GM21825 (cell line): Measurements from ENCODE around the gene HJURP.

Experiments
- ATAC-seq: cut with Tn5 transposase; IDR thresholded peaks from one replicate; pipeline ENCODE4 v1.9.1; 2021; ENCODE audit warnings: mild to moderate bottlenecking, moderate library complexity; ENCODE audit not compliant: unreplicated experiment

HJURP gene

GRCh38 chr2:233815861-233816260, 38.5 kb downstream of the HJURP start:
- no peak for ATAC-seq

DNA sequence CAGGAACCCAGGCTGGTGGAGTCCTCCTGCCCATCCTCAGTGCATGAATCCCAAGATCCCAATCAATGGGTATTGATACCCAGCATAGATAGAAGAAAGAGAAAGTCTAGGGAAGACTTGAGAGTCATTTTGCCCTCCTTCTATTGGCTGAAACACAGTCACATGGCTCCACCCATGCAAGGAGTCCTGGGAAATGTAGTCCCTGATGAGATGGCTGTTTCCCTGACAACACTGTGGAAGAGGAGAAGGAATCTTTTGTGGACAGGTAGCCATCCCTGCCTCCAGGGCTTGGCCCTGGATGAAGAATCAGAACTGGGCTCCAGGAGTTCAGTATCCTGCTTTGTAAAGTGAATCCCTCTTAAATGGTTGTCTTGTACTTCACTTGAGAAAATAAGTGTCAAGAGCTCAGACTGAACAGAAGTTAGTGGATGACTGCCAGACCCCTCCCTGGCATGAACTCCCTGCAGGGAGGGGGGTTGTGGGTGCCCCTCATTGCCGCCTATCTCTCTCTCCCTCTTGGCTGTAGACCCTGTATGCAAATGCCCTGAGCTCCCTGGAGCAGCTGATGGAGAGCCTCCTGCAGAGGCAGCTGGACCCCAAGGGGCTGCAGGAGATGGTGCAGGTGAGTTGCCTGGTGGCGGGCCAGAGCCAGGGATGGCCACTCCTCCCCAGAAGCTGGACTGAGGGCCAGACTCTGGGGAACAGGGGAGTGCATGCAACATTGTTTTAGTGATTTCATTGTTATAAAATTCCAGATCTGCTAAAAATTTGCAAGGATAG, 40.1 kb downstream of the HJURP start:
- ATAC-seq, result no peak

GRCh38 chr2:233813236-233814055, 40.9 kb downstream of the HJURP start:
- no peak for ATAC-seq

DNA sequence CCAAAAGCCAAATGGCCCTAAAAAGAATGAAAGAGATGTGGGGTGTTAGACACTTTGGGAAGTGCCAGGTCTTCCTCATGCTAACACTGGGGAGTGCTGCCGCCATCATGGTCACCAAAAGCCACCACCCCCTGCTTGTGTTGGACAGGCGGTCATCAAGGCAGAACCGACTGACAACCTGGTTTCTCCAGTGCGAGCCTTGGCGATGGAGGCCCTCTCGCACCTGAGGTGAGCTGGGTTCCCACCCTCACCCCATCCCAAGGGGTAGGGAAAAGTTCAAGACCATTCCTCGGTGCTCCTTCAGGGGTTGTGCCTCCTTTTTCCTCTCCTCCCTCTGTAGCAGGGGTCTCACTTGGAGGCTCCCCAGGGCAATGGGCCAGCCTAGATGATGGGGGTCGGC, 42.6 kb downstream of the HJURP start:
- ATAC-seq, result no peak

- ATAC-seq, result no peak
Measured at GRCh38 chr2:233811087-233811486, 43.2 kb downstream of the HJURP start.

DNA sequence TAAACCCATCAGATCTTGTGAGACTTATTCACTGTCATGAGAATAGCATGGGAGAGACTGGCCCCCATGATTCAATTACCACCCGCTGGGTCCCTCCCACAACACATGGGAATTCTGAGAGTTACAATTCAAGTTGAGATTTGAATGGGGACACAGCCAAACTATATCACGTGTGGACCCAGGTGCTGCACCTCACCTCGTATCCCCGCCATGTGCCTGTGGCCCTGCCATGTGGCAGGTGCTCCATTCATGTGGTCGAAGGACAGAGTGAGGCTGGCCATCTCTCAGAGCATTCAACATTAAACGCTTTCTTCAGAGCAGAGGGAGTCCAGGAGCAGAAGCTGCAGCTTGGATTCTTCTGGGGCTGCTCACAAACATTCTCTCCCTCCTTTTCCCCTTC, 44.0 kb downstream of the HJURP start:
- ATAC-seq, result no peak

GRCh38 chr2:233807966-233808935, 46.1 kb downstream of the HJURP start:
- ATAC-seq, result no peak

DNA sequence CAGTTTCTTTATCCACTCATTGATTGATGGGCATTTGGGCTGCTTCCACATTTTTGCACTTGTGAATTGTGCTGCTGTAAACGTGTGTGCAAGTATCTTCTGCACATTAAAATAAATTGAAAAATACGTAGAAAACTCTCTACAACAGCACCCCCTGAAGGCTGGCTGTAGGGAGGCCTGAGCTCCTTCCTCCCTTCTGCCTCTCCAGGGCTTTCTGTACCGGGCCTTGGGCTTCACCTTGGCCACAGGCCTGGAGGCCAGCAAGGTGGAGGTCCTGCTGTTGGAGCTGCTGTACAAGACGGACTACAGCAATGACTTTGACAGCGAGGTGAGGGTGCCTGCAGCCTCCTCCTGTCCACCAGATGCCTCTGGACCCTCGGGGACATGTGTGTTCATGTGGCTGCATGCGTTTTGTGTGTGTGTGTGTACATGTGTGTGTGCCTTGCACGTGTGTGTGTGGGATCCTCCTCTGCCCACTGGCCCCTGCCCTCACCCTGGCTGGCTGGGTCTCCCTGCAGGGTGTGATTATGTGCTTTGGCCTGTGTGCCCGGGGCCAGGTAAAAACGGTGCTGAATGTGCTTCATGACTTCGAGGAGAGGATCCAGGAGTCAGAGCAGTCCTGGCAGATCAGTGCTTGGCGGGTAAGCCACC, 47.0 kb downstream of the HJURP start:
- no peak for ATAC-seq

- no peak for ATAC-seq
Measured at GRCh38 chr2:233803994-233804393, 50.3 kb downstream of the HJURP start.

GRCh38 chr2:233803292-233803911, 50.9 kb downstream of the HJURP start:
- no peak for ATAC-seq

DNA sequence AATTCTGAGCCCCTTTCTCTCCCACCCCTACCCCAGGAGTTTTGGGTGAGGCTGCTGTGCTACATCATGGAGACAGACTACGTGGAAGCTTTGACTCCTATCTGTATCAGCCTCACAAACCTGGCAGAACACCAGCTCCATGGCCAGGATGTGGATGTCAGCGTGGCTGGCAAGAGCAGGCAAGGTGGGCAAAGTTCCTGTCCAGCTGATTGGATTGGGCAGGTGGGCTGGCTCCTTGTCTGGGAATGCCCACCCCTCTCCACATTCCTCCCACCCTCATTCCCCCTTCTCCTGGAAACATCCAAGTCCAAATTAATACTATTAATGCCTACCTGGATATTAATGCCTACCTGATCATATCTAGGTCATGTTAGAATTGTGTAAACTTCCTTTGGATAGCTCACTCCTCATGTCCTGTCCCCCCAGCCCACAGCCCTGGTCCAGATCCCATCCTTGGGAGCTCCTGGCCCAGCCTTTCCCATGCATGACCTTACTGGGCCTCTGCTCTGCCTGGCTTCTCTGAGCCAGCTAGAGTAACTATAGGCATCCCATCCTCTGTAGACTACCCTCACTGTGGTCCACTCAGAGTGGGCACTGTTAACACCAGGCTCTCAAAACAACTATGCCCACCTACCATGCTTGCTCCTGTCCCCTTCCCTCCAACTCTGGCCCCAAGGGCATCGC, 52.1 kb downstream of the HJURP start:
- no peak for ATAC-seq

DNA sequence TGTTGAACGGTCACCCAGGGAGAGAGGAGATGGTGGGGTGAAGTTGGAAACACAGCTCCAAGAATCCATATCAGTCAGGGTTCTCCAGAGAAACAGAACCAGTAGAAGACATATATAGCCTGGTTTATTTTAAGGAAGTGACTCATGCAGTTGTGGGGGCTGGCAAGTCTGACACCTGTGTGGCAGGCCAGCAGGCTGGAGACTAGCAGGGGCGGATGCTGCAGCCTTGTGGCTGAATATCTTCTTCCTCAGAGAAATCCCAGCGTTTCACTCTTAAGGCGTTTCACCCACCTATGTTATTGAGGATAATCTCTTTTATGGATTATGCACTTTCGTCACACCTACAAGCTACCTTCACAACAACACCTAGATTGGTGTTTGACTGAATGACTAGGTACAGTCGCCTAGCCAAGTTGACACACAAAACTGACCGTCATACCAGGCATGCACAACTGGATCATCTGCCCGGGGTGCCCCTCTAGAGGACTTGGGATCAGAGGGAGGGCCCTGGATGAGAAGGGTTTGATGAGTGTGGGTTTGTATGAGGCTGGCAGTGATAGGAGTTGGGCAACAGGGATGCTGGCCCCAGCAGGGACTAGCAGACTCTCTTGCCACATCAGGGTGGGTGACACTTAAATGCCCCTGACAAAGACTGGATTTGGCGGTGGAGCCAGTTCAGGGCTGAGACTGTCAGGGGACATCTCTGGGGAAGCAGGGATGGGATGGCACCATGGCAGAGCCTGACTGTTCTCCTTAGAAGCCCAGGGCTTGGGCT, 52.8 kb downstream of the HJURP start:
- ATAC-seq, result no peak

- ATAC-seq, result no peak
Measured at GRCh38 chr2:233800208-233800607, 54.1 kb downstream of the HJURP start.

- no peak for ATAC-seq
Measured at GRCh38 chr2:233799716-233800115, 54.6 kb downstream of the HJURP start.

- no peak for ATAC-seq
Measured at GRCh38 chr2:233799087-233799665, 55.2 kb downstream of the HJURP start.

DNA sequence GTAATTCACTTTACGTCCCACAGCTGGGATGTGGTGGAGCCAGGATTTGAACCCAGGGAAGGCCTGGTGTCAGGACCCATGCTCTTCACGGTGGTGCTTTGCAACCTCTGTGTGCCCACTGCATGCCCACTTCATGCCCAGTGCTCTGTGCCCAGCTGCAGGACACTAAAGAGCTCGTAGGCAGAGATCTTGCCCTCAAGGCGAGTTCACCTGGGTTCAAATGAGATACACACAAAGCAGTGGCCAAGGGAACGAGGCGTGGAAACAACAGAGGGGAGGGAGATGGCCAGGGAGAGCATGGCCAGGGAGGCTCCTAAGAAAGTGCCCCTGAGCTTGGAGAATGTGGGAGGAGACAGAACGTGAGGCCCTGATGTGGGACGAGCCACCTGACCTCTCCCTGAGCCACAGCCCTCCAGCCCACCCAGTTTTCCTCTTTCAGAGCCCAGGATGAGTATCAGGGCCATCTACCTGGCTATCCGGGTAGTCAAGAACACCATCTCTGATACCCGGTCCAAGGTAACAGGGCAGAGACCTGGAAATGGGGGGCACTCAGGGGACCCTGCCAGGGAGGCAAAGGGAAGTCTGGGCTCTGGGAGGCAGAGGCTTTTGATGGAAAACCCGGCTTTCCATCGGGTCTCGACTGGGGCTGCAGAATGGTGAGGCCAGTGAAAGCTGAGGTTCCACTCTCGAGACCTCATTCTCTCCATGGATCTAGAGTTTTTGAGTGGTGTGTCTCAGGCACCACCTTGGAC, 55.8 kb downstream of the HJURP start:
- no peak for ATAC-seq

GRCh38 chr2:233796254-233796653, 58.1 kb downstream of the HJURP start:
- ATAC-seq, result no peak

DNA sequence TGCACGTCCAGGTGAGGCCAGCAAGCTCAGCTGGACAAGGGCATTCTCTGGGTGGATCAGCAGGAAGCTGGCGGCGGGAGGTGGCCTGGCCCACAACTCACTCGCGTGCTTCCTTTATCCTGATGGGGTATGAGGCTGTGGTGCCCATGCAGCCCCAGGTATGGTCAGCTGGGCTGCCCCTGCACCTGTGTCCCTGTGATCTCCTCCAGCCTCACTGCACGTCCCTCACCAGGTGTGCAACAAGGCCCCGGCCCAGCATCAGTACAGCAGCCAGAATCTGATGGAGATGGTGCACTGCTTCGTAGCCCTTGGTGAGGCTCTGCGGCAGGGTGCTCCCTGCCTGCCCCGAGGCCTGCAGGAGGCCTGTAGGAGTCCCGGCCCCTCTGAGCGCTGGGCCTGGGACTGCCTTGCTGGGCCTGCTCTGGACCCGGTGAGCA, 58.6 kb downstream of the HJURP start:
- no peak for ATAC-seq
